Measurements from ENCODE around the gene MYO18A. TPM values are rescaled to one million over a fixed set of nuclear protein-coding genes. Genes with fewer than 3 reads are reported as not detected.

The MYO18A gene
- polyA plus RNA-seq, 1 donor = 46.2 TPM

DNA sequence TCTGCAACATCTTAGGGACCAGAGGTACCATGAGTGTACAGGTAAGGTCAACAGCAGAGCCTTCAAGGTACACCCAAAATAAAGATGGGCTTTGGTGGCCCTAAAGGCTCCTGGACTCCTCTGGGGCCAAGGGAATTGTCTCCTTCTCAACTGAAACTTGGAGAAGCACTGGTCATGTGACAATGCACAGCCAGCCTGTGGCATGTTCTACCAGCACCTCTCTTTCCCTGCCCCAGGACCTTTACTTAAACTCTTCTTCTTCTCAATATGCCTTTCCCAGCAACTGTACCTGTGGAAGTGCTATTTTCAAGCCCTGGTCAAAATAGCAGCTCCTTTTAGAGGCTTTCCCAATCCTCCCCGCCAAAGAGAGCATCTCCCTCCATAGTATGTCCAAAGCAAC, 108.9 kb downstream of the MYO18A start:
- Histone ChIP-seq H3K36me3 (ENCODE audit: control insufficient read depth, insufficient read depth, low read length) (peaks cover 6% of the 10 kb centered on the region), H3K27ac (ENCODE audit: low read length) (no peak overlapping the region), H3K9me3 (ENCODE audit: control insufficient read depth, low read depth, low read length) (no peaks in the 10 kb centered on the region), H3K4me1 (ENCODE audit: control insufficient read depth, insufficient read depth, low read length) (no peaks in the 10 kb centered on the region), H3K4me3 (ENCODE audit: low read length) (no peak overlapping the region), H3K27me3 (ENCODE audit: control insufficient read depth, insufficient read depth, low read length) (no peaks in the 10 kb centered on the region)
- DNase-seq = no peak
- no CpG with 5 or more reads among the region's 1 CpG for WGBS (ENCODE audit: insufficient coverage, low lambda C conversion rate)

DNA sequence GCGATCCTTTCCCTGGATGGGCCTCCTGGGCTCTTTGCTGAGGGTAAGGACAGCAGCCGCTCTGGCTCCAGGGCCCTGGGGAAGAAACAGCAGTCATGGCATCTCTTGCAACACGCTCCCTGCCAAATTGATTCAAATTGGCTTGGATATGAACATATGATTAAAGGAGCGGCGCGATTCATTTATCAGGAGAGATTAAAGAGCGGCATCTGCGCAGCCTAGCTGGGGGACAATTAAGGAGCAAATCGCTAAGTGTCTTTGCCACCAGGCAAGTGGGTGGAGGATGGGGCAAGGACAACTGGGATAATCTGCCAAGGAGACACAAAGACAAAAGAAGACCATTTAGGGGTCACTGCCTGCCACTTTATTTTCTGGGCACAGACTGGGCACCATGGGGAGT, 109.4 kb downstream of the MYO18A start:
- no CpG with 5 or more reads among the region's 9 CpGs for WGBS (ENCODE audit: insufficient coverage, low lambda C conversion rate)
- H3K27ac ChIP-seq (ENCODE audit: low read length) = no peak overlapping the region
- H3K36me3 ChIP-seq (ENCODE audit: control insufficient read depth, insufficient read depth, low read length) = peaks cover 6% of the 10 kb centered on the region
- no peak for DNase-seq
- no peak overlapping the region for H3K4me3 ChIP-seq (ENCODE audit: low read length)
- H3K27me3 ChIP-seq (ENCODE audit: control insufficient read depth, insufficient read depth, low read length) = no peaks in the 10 kb centered on the region
- H3K4me1 ChIP-seq (ENCODE audit: control insufficient read depth, insufficient read depth, low read length) = no peaks in the 10 kb centered on the region
- H3K9me3 ChIP-seq (ENCODE audit: control insufficient read depth, low read depth, low read length) = no peaks in the 10 kb centered on the region

DNA sequence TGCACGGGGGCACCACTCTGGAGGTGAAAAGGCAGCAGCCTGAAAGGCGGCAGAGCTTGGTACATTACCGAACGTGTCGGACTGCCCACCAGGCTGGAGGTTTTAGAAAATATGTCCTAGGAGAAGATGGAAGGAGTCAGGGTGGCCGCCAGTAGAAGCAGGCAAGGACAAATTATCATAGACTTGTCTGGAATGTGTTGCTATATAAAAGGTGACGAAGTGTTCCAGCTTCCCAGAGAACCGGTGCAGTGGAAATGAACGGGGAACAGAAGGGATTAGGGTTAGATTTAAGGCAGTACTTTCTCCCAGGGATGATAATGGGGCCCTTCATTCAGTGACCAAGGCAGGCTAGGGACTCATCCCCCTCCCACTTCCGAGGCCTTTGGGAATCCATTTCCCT, 109.9 kb downstream of the MYO18A start:
- Histone ChIP-seq H3K4me3 (ENCODE audit: low read length) (no peak overlapping the region), H3K9me3 (ENCODE audit: control insufficient read depth, low read depth, low read length) (no peaks in the 10 kb centered on the region), H3K27me3 (ENCODE audit: control insufficient read depth, insufficient read depth, low read length) (no peaks in the 10 kb centered on the region), H3K36me3 (ENCODE audit: control insufficient read depth, insufficient read depth, low read length) (peaks cover 4% of the 10 kb centered on the region), H3K4me1 (ENCODE audit: control insufficient read depth, insufficient read depth, low read length) (no peaks in the 10 kb centered on the region), H3K27ac (ENCODE audit: low read length) (no peak overlapping the region)
- DNase-seq = no peak
- WGBS (ENCODE audit: insufficient coverage, low lambda C conversion rate) = 91% methylated on average over 4 of the region's 10 CpGs

DNA sequence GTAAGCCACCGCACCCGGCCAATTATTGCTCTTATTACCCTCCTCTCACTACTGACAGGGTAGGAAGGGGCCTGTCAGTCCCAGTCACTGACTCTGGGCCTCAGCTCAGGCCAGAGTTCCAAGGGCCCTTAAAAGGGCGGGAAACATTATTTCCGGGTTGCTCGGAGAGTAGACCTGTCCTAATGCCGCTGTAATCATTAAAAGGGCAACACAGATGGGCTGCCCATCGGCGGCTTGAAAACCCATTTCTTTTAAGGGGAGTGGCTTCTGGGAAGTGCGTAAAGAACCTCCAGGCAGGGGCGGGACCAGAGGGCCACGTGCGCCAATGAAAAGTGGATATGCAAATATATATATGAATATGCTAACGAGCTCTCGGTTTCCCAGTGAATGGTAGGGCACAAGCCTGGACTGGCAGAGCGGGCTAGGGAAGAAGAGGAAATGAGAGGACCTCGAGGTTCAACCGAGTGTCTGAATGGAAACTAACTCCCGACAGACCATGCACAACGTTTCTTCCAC, 110.6 kb downstream of the MYO18A start:
- Histone ChIP-seq H3K4me3 (ENCODE audit: low read length) (no peak overlapping the region), H3K27ac (ENCODE audit: low read length) (no peak overlapping the region), H3K27me3 (ENCODE audit: control insufficient read depth, insufficient read depth, low read length) (no peaks in the 10 kb centered on the region), H3K9me3 (ENCODE audit: control insufficient read depth, low read depth, low read length) (no peaks in the 10 kb centered on the region), H3K4me1 (ENCODE audit: control insufficient read depth, insufficient read depth, low read length) (no peaks in the 10 kb centered on the region), H3K36me3 (ENCODE audit: control insufficient read depth, insufficient read depth, low read length) (peaks cover 3% of the 10 kb centered on the region)
- no CpG with 5 or more reads among the region's 19 CpGs for WGBS (ENCODE audit: insufficient coverage, low lambda C conversion rate)
- peak; percentile 44 to 64 for DNase-seq

DNA sequence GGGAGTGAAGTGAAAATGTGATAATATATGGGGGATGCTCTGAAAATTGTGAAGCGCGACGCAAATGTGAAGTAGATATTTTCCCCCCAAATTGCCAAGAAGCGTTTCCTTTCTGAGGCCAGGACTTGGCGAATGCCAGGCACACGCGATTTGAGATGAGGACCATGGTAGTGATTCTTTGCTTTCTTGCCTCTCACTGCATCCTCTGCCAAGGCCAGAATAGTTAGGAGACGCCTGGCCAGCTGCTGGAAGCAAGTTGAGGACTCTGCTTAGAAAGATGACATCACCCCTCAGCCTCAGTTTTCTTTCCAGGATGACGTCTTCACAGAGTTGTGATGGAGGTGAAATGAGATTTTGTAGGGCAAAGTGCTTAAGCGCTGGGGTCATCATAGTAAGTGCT, 111.4 kb downstream of the MYO18A start:
- Histone ChIP-seq H3K27me3 (ENCODE audit: control insufficient read depth, insufficient read depth, low read length) (no peaks in the 10 kb centered on the region), H3K36me3 (ENCODE audit: control insufficient read depth, insufficient read depth, low read length) (no peaks in the 10 kb centered on the region), H3K9me3 (ENCODE audit: control insufficient read depth, low read depth, low read length) (no peaks in the 10 kb centered on the region), H3K4me3 (ENCODE audit: low read length) (no peak overlapping the region), H3K27ac (ENCODE audit: low read length) (no peak overlapping the region), H3K4me1 (ENCODE audit: control insufficient read depth, insufficient read depth, low read length) (no peaks in the 10 kb centered on the region)
- WGBS (ENCODE audit: insufficient coverage, low lambda C conversion rate) = no CpG with 5 or more reads among the region's 10 CpGs
- no peak for DNase-seq

DNA sequence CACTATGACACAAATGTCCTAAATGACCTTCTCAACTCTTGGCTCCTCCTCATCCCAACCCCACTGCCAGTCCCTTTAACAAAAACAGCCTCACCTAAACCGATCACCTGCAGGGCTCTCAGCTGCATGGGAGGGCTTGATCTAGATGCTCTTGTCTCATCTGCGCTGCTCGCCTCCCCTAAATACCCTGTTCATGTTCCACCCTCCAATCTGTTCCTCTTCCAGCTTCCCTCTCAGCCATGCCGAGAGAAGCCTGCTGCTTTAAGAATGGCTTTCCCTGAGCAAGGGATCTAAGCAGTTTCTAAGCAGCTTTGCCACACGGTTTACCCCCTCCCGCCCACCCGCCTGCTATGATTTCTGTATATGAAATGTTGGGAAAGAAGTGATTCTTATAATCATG, 113.6 kb downstream of the MYO18A start:
- Histone ChIP-seq H3K4me1 (ENCODE audit: control insufficient read depth, insufficient read depth, low read length) (no peaks in the 10 kb centered on the region), H3K27me3 (ENCODE audit: control insufficient read depth, insufficient read depth, low read length) (no peaks in the 10 kb centered on the region), H3K9me3 (ENCODE audit: control insufficient read depth, low read depth, low read length) (no peaks in the 10 kb centered on the region), H3K27ac (ENCODE audit: low read length) (no peak overlapping the region), H3K36me3 (ENCODE audit: control insufficient read depth, insufficient read depth, low read length) (no peaks in the 10 kb centered on the region), H3K4me3 (ENCODE audit: low read length) (no peak overlapping the region)
- WGBS (ENCODE audit: insufficient coverage, low lambda C conversion rate) = no CpG with 5 or more reads among the region's 7 CpGs
- no peak for DNase-seq

DNA sequence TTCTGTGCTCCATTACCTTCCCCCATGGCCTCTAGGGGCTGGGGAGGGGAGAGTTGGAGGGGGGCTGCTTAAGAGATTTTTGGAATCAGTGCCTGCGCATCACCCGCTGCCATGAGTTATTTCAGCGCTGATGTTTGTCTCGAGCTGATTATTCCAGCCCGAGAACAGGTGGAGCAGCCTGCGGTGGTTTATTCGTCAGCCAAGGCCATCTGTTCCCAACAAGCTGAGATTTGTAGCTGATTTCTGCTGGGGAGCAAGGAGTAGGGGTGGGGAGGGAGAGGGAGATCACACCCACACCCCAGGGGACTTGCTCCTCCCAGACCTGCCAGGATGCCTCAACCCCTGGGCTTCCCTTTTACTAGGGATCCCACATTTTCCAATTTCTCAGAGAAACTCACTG, 114.2 kb downstream of the MYO18A start:
- no peak for DNase-seq
- Histone ChIP-seq H3K27ac (ENCODE audit: low read length) (no peak overlapping the region), H3K36me3 (ENCODE audit: control insufficient read depth, insufficient read depth, low read length) (no peaks in the 10 kb centered on the region), H3K4me1 (ENCODE audit: control insufficient read depth, insufficient read depth, low read length) (no peaks in the 10 kb centered on the region), H3K27me3 (ENCODE audit: control insufficient read depth, insufficient read depth, low read length) (no peaks in the 10 kb centered on the region), H3K9me3 (ENCODE audit: control insufficient read depth, low read depth, low read length) (no peaks in the 10 kb centered on the region), H3K4me3 (ENCODE audit: low read length) (no peak overlapping the region)
- no CpG with 5 or more reads among the region's 7 CpGs for WGBS (ENCODE audit: insufficient coverage, low lambda C conversion rate)

DNA sequence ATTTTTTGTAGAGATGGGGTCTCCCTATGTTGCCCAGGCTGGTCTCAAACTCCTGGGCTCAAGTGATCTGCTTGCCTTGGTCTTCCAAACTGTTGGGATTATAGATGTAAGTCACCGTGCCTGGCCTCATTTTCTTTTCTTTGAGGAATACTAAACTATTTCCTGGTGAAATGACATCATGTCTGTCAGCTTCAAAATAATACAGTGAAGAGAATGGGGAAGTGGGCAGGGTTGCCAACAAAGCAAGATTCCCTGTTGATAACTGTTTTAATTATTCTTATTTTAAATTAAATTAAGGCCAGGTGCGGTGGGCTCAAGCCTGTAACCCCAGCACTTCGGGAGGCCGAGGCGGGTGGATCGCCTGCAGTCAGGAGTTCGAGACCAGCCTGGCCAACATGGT, 116.2 kb downstream of the MYO18A start:
- no peaks in the 10 kb centered on the region for H3K27me3 ChIP-seq (ENCODE audit: control insufficient read depth, insufficient read depth, low read length)
- no peaks in the 10 kb centered on the region for H3K9me3 ChIP-seq (ENCODE audit: control insufficient read depth, low read depth, low read length)
- no peaks in the 10 kb centered on the region for H3K36me3 ChIP-seq (ENCODE audit: control insufficient read depth, insufficient read depth, low read length)
- H3K4me1 ChIP-seq (ENCODE audit: control insufficient read depth, insufficient read depth, low read length) = peaks cover 4% of the 10 kb centered on the region
- no peak overlapping the region for H3K27ac ChIP-seq (ENCODE audit: low read length)
- H3K4me3 ChIP-seq (ENCODE audit: low read length) = no peak overlapping the region
- DNase-seq = no peak
- no CpG with 5 or more reads among the region's 7 CpGs for WGBS (ENCODE audit: insufficient coverage, low lambda C conversion rate)

DNA sequence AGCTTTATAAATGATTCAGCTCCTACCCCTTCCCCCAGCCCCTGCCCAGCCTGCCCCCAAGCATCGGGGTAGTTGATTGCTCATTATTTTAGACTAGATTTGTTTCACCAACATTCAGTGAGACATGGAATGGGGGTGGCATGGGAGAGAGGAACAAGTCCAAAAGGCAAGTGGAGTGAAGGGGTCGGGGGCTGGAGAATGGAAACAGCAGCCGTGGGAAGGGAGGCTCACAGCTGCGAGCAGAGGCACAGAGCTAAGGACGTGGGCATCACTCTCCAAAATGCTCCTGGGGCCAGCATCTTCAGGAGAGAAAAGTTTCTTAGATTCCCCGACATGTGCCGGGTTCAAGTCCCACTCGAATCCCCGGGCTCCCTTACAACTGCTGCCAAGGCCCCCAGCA, 118.0 kb downstream of the MYO18A start:
- WGBS (ENCODE audit: insufficient coverage, low lambda C conversion rate) = no CpG with 5 or more reads among the region's 9 CpGs
- H3K4me3 ChIP-seq (ENCODE audit: low read length) = no peak overlapping the region
- no peak overlapping the region for H3K27ac ChIP-seq (ENCODE audit: low read length)
- H3K9me3 ChIP-seq (ENCODE audit: control insufficient read depth, low read depth, low read length) = no peaks in the 10 kb centered on the region
- peaks cover 4% of the 10 kb centered on the region for H3K4me1 ChIP-seq (ENCODE audit: control insufficient read depth, insufficient read depth, low read length)
- no peaks in the 10 kb centered on the region for H3K27me3 ChIP-seq (ENCODE audit: control insufficient read depth, insufficient read depth, low read length)
- no peak for DNase-seq
- H3K36me3 ChIP-seq (ENCODE audit: control insufficient read depth, insufficient read depth, low read length) = no peaks in the 10 kb centered on the region

DNA sequence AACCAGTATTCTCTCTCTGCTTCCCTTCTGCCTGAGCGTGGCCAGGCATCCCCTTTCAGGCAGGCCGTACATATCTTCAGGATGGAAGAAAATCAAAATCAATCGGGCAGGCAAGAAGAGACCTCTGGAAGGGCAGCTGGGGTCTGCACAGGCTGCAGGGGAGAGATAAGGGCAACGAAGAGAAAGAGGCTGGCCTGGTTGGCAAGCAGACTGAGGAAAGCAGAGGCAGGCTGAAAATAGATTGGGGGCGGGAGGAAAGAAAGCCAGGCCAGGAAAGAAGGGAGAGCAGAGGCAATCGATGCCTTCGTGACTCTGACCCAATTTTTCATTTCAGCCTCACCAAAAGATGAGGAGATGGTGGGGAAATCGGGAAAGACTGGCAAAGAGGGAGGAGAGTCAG, 119.2 kb downstream of the MYO18A start:
- no peak for DNase-seq
- no peak overlapping the region for H3K27ac ChIP-seq (ENCODE audit: low read length)
- H3K4me3 ChIP-seq (ENCODE audit: low read length) = no peak overlapping the region
- WGBS (ENCODE audit: insufficient coverage, low lambda C conversion rate) = no CpG with 5 or more reads among the region's 8 CpGs
- H3K4me1 ChIP-seq (ENCODE audit: control insufficient read depth, insufficient read depth, low read length) = peaks cover 4% of the 10 kb centered on the region
- no peaks in the 10 kb centered on the region for H3K27me3 ChIP-seq (ENCODE audit: control insufficient read depth, insufficient read depth, low read length)
- no peaks in the 10 kb centered on the region for H3K36me3 ChIP-seq (ENCODE audit: control insufficient read depth, insufficient read depth, low read length)
- H3K9me3 ChIP-seq (ENCODE audit: control insufficient read depth, low read depth, low read length) = no peaks in the 10 kb centered on the region

DNA sequence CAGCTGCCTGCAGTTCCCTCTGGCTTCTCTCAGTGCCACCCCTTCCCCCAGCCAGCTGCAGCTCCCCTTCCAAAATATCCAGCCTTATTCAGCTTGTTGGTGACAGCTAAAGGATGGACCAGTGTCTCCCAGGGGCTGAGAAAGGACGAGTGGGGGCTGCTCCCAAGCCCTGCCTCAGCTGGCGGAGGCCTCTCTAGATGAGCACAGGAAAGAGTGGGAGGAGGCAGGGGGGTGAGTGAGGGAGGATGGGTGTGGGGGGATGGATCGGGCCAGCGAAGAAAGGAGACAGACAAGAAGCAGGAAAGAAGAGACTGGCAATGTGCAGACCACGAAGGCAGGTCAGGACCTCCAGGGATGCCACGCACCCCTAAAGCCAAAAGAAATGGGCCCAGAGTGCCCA, 119.7 kb downstream of the MYO18A start:
- Histone ChIP-seq H3K9me3 (ENCODE audit: control insufficient read depth, low read depth, low read length) (no peaks in the 10 kb centered on the region), H3K4me1 (ENCODE audit: control insufficient read depth, insufficient read depth, low read length) (peaks cover 4% of the 10 kb centered on the region), H3K4me3 (ENCODE audit: low read length) (no peak overlapping the region), H3K36me3 (ENCODE audit: control insufficient read depth, insufficient read depth, low read length) (no peaks in the 10 kb centered on the region), H3K27me3 (ENCODE audit: control insufficient read depth, insufficient read depth, low read length) (no peaks in the 10 kb centered on the region), H3K27ac (ENCODE audit: low read length) (no peak overlapping the region)
- no peak for DNase-seq
- 40% methylated on average over 1 of the region's 6 CpGs for WGBS (ENCODE audit: insufficient coverage, low lambda C conversion rate)

Data from large intestine (tissue), 3 donors.